H54 (cell line): ENCODE results near the gene JARID2.

Source experiments
- DNase-seq: peaks from one replicate; pipeline ENCODE4 v3.0.0; 2011; ENCODE audit warnings: low spot score, mixed read lengths; ENCODE audit not compliant: insufficient read length
- FAIRE-seq: peaks from 3 replicates; lab custom pipeline; 2011; peaks lifted over from hg19 to GRCh38; lab: Jason Lieb, UNC
- POLR2A ChIP-seq: IDR thresholded peaks from 2 replicates; pipeline ENCODE4 v1.6.1; 2011; ENCODE audit warnings: low read depth, mild to moderate bottlenecking, low read length

The JARID2 gene

DNA sequence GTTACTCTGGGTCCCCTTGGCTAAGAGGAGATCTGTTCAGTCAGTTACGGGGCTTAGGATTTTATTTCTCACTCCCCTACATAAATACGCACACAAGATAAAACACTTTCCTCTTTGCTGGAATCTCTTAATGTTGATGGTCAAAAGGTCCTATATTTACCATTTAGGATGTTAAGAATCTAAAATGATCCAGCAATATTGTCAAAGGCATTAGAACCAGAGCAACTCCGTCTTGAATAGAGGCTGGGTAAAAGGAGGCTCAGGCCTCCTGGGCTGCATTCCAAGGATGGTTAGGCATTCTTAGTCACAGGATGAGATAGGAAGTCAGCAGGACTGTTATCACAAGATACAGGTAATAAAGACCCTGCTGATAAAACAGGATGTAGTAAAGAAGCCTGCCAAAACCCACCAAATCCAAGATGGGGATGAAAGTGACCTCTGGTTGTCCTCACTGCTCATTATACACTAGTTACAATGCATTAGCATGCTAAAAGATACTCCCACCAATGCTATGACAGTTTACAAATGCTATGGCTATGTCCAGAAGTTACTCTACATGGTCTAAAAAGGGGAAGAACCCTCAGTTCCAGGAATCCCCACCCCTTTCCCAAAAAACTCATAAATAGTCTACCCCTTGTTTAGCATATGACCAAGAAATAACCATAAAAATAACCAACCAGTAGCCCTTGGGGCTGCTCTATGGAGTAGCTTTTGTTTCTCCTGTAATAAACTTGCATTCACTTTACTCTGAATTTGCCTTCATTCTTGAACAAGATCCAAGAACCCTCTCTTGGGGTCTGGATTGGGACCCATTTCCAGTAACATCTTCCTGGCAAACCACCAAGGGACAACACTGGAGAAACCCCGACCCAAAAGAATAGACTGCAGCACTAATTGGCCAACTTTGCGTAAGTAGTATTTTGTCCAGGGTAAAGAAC is 309.5 kb downstream of the JARID2 start:
- FAIRE-seq (no peak), DNase-seq (no peak)
- TF ChIP-seq POLR2A: no peak

- DNase-seq (no peak), FAIRE-seq (no peak)
- TF ChIP-seq POLR2A: no peak
Measured at GRCh38 chr6:15556711-15557110, 310.8 kb downstream of the JARID2 start.

- FAIRE-seq (no peak), DNase-seq (no peak)
- TF ChIP-seq POLR2A: no peak
Measured at GRCh38 chr6:15557174-15557573, 311.3 kb downstream of the JARID2 start.

DNA sequence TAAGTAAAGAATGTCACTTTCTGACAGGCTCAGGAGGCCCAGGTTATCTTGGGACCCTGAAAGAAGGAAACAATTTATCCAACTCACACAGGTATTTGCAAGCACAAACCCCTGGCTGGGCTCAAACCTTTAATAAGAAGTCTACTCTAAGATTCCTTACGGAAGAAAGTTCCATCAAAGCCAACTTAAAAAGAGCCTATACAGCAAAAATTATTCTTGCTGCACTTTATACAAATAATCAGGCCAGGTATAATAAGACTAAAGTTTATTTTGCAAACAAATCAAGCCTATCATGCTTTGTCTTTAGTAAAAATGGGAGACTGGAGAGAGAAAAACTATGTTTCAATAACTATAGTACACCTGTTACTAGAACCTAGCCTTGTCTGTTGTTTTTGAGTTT is 314.8 kb downstream of the JARID2 start:
- FAIRE-seq (no peak), DNase-seq (no peak)
- TF ChIP-seq POLR2A: no peak

GRCh38 chr6:15561447-15562199 is 315.8 kb downstream of the JARID2 start:
- DNase-seq (no peak), FAIRE-seq (peak; percentile 20)
- TF ChIP-seq POLR2A: no peak

- no peak for TF ChIP-seq POLR2A
- FAIRE-seq: no peak
- no peak for DNase-seq
Measured at GRCh38 chr6:15562977-15563376, 317.1 kb downstream of the JARID2 start.

GRCh38 chr6:15569035-15569995 is 323.4 kb downstream of the JARID2 start:
- FAIRE-seq: no peak
- DNase-seq: no peak
- TF ChIP-seq POLR2A: no peak

GRCh38 chr6:15570171-15570570 is 324.3 kb downstream of the JARID2 start:
- FAIRE-seq (no peak), DNase-seq (no peak)
- no peak for TF ChIP-seq POLR2A
